ENCODE measurements around the gene ATP5MC2.
A peak's percentile ranks its signal among the peaks of the same experiment; 100 is the strongest.

The ATP5MC2 gene

GRCh38 chr12:53699678-53700025 lies 23.8 kb upstream of the ATP5MC2 start:
- peak overlapping the region; percentile 60 for H3K27ac ChIP-seq
- TF ChIP-seq CTCF (conservative IDR thresholded peaks at IDR 0.05) = no peak

- TF ChIP-seq CTCF (conservative IDR thresholded peaks at IDR 0.05) = no peak
- H3K27ac ChIP-seq = peak overlapping the region; percentile 60
Observed at GRCh38 chr12:53698948-53699677, 23.2 kb upstream of the ATP5MC2 start.

- no peak for TF ChIP-seq CTCF (conservative IDR thresholded peaks at IDR 0.05)
Observed at GRCh38 chr12:53696655-53697331, 20.9 kb upstream of the ATP5MC2 start.

GRCh38 chr12:53696285-53696654 lies 20.4 kb upstream of the ATP5MC2 start:
- TF ChIP-seq CTCF (conservative IDR thresholded peaks at IDR 0.05) = no peak
- no peak overlapping the region for H3K27ac ChIP-seq

More at GRCh38 chr12:53696655-53697331, 20.9 kb upstream of the ATP5MC2 start:
- H3K27ac ChIP-seq = no peak overlapping the region

- no peak overlapping the region for H3K27ac ChIP-seq
- TF ChIP-seq CTCF (conservative IDR thresholded peaks at IDR 0.05) = no peak
Observed at GRCh38 chr12:53695152-53696145, 19.6 kb upstream of the ATP5MC2 start.

- no peak for TF ChIP-seq CTCF (conservative IDR thresholded peaks at IDR 0.05)
- no peak overlapping the region for H3K27ac ChIP-seq
Observed at GRCh38 chr12:53694756-53695151, 18.9 kb upstream of the ATP5MC2 start.

- H3K27ac ChIP-seq = no peak overlapping the region
- no peak for TF ChIP-seq CTCF (conservative IDR thresholded peaks at IDR 0.05)
Observed at GRCh38 chr12:53688134-53688533, 12.3 kb upstream of the ATP5MC2 start.
